ENCODE measurements around the gene RAP1GDS1.

DNA sequence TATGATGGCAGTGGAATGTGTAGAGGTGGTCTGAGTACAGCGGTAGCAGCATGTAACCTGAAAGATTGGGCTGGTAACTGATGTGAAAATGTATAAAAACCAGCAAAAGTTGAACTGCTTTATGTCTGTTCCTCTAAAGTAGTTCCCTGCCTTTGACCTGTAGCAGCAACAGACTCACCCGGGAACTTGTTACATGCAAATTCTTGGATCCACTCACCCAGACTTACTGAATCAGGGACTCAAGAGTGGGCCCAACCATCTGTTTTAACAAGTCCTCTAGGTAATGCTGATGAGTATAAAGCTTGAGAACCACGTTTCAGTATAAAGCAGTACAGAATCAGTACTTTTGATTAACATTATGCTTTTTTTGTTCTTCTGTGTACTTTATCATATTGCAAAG lies 84.7 kb downstream of the RAP1GDS1 start:
- no peak for TF ChIP-seq POLR2AphosphoS5 (IDR thresholded peaks at IDR 0.05; ENCODE audit: low read depth, low read length)
- TF ChIP-seq, protein P1, sequence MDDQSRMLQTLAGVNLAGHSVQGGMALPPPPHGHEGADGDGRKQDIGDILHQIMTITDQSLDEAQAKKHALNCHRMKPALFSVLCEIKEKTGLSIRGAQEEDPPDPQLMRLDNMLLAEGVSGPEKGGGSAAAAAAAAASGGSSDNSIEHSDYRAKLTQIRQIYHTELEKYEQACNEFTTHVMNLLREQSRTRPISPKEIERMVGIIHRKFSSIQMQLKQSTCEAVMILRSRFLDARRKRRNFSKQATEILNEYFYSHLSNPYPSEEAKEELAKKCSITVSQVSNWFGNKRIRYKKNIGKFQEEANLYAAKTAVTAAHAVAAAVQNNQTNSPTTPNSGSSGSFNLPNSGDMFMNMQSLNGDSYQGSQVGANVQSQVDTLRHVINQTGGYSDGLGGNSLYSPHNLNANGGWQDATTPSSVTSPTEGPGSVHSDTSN (IDR thresholded peaks at IDR 0.05): no peak
